Neural progenitor cell (in vitro differentiated cells): Measurements from ENCODE around the gene RAB37.

ENCODE experiments used
- CTCF ChIP-seq: fragments of 200-600 bp; sonication (generic); IDR thresholded peaks from 2 replicates; pipeline ENCODE4 v1.5.1; 2017; ENCODE audit warnings: antibody characterized with exemption, mild to moderate bottlenecking
- EZH2phosphoT487 ChIP-seq: fragments of 200-600 bp; sonication (generic); IDR thresholded peaks from 2 replicates; pipeline ENCODE4 v1.6.1; 2017; ENCODE audit warnings: antibody characterized with exemption

GRCh38 chr17:74795327-74796020, 58.4 kb downstream of the RAB37 start:
- TF ChIP-seq EZH2phosphoT487, result no peak
- no peak for TF ChIP-seq CTCF
